ENCODE results near the gene TWF2. TPM values are rescaled to one million over a fixed set of nuclear protein-coding genes. Genes with fewer than 3 reads are reported as not detected.
A peak's percentile ranks its signal among the peaks of the same experiment; 100 is the strongest.

Gene TWF2
- total RNA-seq, 4 donors from 2014 or later, result 59.2 to 72.9 (median 60.4) TPM

GRCh38 chr3:52254608-52255007 lies 15.7 kb upstream of the TWF2 start:
- no peak for TF ChIP-seq POLR2A (IDR thresholded peaks at IDR 0.05)
- no peak for TF ChIP-seq CTCF (IDR thresholded peaks at IDR 0.05)
- no peak for TF ChIP-seq EP300 (IDR thresholded peaks at IDR 0.05)
- Histone ChIP-seq H3K4me3 (no peak overlapping the region), H3K9me3 (no peaks in the 10 kb centered on the region), H3K36me3 (peaks cover 9 to 100% (median 40%) of the 10 kb centered on the region in 3 donors), H3K27me3 (no peaks in the 10 kb centered on the region), H3K4me1 (peaks cover 0 to 16% (median 7%) of the 10 kb centered on the region in 4 donors), H3K27ac (peak overlapping the region in 1 of 4 donors; percentile 74)
- WGBS, 2 donors, result 80 to 82% methylated on average over 9 of the region's 9 CpGs
- no peak for DNase-seq (ENCODE audit: low spot score in 2 of 2)

GRCh38 chr3:52253314-52254304 lies 14.7 kb upstream of the TWF2 start:
- peak overlapping the region in 3 of 4 donors; percentile 64 to 74 (median 70) for H3K27ac ChIP-seq
- peaks cover 9 to 100% (median 32%) of the 10 kb centered on the region in 3 donors for H3K36me3 ChIP-seq

GRCh38 chr3:52250122-52250521 lies 11.2 kb upstream of the TWF2 start:
- TF ChIP-seq POLR2A (IDR thresholded peaks at IDR 0.05), result no peak
- no peak for TF ChIP-seq EP300 (IDR thresholded peaks at IDR 0.05)
- TF ChIP-seq CTCF (IDR thresholded peaks at IDR 0.05), result no peak
- Histone ChIP-seq H3K9me3 (no peaks in the 10 kb centered on the region), H3K36me3 (peaks cover 0 to 77% (median 6%) of the 10 kb centered on the region in 3 donors), H3K4me3 (no peak overlapping the region), H3K4me1 (peaks cover 0 to 31% (median 11%) of the 10 kb centered on the region in 4 donors), H3K27me3 (no peaks in the 10 kb centered on the region), H3K27ac (peak overlapping the region in 1 of 4 donors; percentile 10)
- WGBS, 2 donors, result 70 to 100% methylated on average over 1 of the region's 1 CpG
- no peak for DNase-seq (ENCODE audit: low spot score in 2 of 2)

More at GRCh38 chr3:52253314-52254304, 14.7 kb upstream of the TWF2 start:
- TF ChIP-seq POLR2A (IDR thresholded peaks at IDR 0.05) (no peak), CTCF (IDR thresholded peaks at IDR 0.05) (no peak), EP300 (IDR thresholded peaks at IDR 0.05) (peak in 1 of 2 donors; percentile 51)
- 53 to 58% methylated on average over 12 of the region's 12 CpGs for WGBS, 2 donors
- no peak for DNase-seq (ENCODE audit: low spot score in 2 of 2)
- H3K4me3 ChIP-seq, result no peak overlapping the region
- H3K9me3 ChIP-seq, result no peaks in the 10 kb centered on the region
- no peaks in the 10 kb centered on the region for H3K27me3 ChIP-seq
- H3K4me1 ChIP-seq, result peaks cover 0 to 15% (median 5%) of the 10 kb centered on the region in 4 donors

- TF ChIP-seq CTCF (IDR thresholded peaks at IDR 0.05) (no peak), POLR2A (IDR thresholded peaks at IDR 0.05) (no peak), EP300 (IDR thresholded peaks at IDR 0.05) (no peak)
- no peak for DNase-seq (ENCODE audit: low spot score in 2 of 2)
- no peaks in the 10 kb centered on the region for H3K27me3 ChIP-seq
- no peaks in the 10 kb centered on the region for H3K9me3 ChIP-seq
- H3K4me3 ChIP-seq, result no peak overlapping the region
- peaks cover 0 to 35% (median 15%) of the 10 kb centered on the region in 4 donors for H3K4me1 ChIP-seq
- H3K36me3 ChIP-seq, result peaks cover 0 to 73% (median 6%) of the 10 kb centered on the region in 3 donors
- peak overlapping the region in 1 of 4 donors; percentile 10 for H3K27ac ChIP-seq
- 85 to 87% methylated on average over 5 to 6 of the region's 6 CpGs for WGBS, 2 donors
These were observed 10.7 kb upstream of the TWF2 start for GRCh38 chr3:52249683-52250082.

Measured in tibial nerve (tissue), 4 donors.